Measurements from ENCODE around the gene AKAP8.

Gene AKAP8

GRCh38 chr19:15307169-15307568 lies 72.4 kb downstream of the AKAP8 start:
- H3K9ac ChIP-seq (ENCODE audit: low read depth, low read length, poor library complexity, severe bottlenecking) = no peak overlapping the region
- no peaks in the 10 kb centered on the region for H3K9me2 ChIP-seq (replicated peaks; ENCODE audit: low read depth, low read length)
- no peak overlapping the region for H3K4me2 ChIP-seq (ENCODE audit: low read depth, low read length, poor library complexity, severe bottlenecking)
- no peak overlapping the region for H2AFZ ChIP-seq (ENCODE audit: low read length)
- no peaks in the 10 kb centered on the region for H3K36me3 ChIP-seq (ENCODE audit: insufficient read depth, low read length)
- no peak overlapping the region for H3K4me3 ChIP-seq (ENCODE audit: low read length, poor library complexity, severe bottlenecking)
- H3F3A ChIP-seq (ENCODE audit: low read depth) = no peaks in the 10 kb centered on the region
- H4K20me1 ChIP-seq (ENCODE audit: insufficient read depth, low read length, poor library complexity, severe bottlenecking) = peaks cover 89% of the 10 kb centered on the region
- peaks cover 20% of the 10 kb centered on the region for H3K4me1 ChIP-seq (ENCODE audit: insufficient read depth, low read length, poor library complexity, severe bottlenecking)
- H3K79me2 ChIP-seq (ENCODE audit: insufficient read depth, low read length) = peaks cover 100% of the 10 kb centered on the region
- H3K9me3 ChIP-seq (ENCODE audit: insufficient read depth, low read depth, low read length) = no peaks in the 10 kb centered on the region
- TF ChIP-seq CTCF (conservative IDR thresholded peaks at IDR 0.05; ENCODE audit: low read length) (no peak), EZH2phosphoT487 (IDR thresholded peaks at IDR 0.05; ENCODE audit: borderline replicate concordance) (no peak)
- no peaks in the 10 kb centered on the region for H3K27me3 ChIP-seq (ENCODE audit: insufficient read depth, low read length, poor library complexity, severe bottlenecking)

GRCh38 chr19:15305582-15306334 lies 73.8 kb downstream of the AKAP8 start:
- TF ChIP-seq CTCF (conservative IDR thresholded peaks at IDR 0.05; ENCODE audit: low read length) = no peak
- no peak for TF ChIP-seq EZH2phosphoT487 (IDR thresholded peaks at IDR 0.05; ENCODE audit: borderline replicate concordance)
- H3K4me1 ChIP-seq (ENCODE audit: insufficient read depth, low read length, poor library complexity, severe bottlenecking) = peaks cover 25% of the 10 kb centered on the region
- no peaks in the 10 kb centered on the region for H3K36me3 ChIP-seq (ENCODE audit: insufficient read depth, low read length)
- no peaks in the 10 kb centered on the region for H3K27me3 ChIP-seq (ENCODE audit: insufficient read depth, low read length, poor library complexity, severe bottlenecking)
- peaks cover 100% of the 10 kb centered on the region for H3K79me2 ChIP-seq (ENCODE audit: insufficient read depth, low read length)
- H2AFZ ChIP-seq (ENCODE audit: low read length) = no peak overlapping the region
- peaks cover 85% of the 10 kb centered on the region for H4K20me1 ChIP-seq (ENCODE audit: insufficient read depth, low read length, poor library complexity, severe bottlenecking)
- no peaks in the 10 kb centered on the region for H3K9me2 ChIP-seq (replicated peaks; ENCODE audit: low read depth, low read length)
- no peak overlapping the region for H3K4me3 ChIP-seq (ENCODE audit: low read length, poor library complexity, severe bottlenecking)
- no peak overlapping the region for H3K9ac ChIP-seq (ENCODE audit: low read depth, low read length, poor library complexity, severe bottlenecking)
- H3F3A ChIP-seq (ENCODE audit: low read depth) = no peaks in the 10 kb centered on the region
- H3K9me3 ChIP-seq (ENCODE audit: insufficient read depth, low read depth, low read length) = no peaks in the 10 kb centered on the region
- no peak overlapping the region for H3K4me2 ChIP-seq (ENCODE audit: low read depth, low read length, poor library complexity, severe bottlenecking)

GRCh38 chr19:15304140-15304705 lies 75.4 kb downstream of the AKAP8 start:
- Histone ChIP-seq H3K4me3 (ENCODE audit: low read length, poor library complexity, severe bottlenecking) (no peak overlapping the region), H3K79me2 (ENCODE audit: insufficient read depth, low read length) (peaks cover 100% of the 10 kb centered on the region), H3K9ac (ENCODE audit: low read depth, low read length, poor library complexity, severe bottlenecking) (no peak overlapping the region), H4K20me1 (ENCODE audit: insufficient read depth, low read length, poor library complexity, severe bottlenecking) (peaks cover 87% of the 10 kb centered on the region), H3K9me2 (replicated peaks; ENCODE audit: low read depth, low read length) (no peaks in the 10 kb centered on the region), H3K36me3 (ENCODE audit: insufficient read depth, low read length) (no peaks in the 10 kb centered on the region), H3K4me1 (ENCODE audit: insufficient read depth, low read length, poor library complexity, severe bottlenecking) (peaks cover 30% of the 10 kb centered on the region), H3K4me2 (ENCODE audit: low read depth, low read length, poor library complexity, severe bottlenecking) (peak overlapping the region; percentile 49), H3F3A (ENCODE audit: low read depth) (no peaks in the 10 kb centered on the region), H2AFZ (ENCODE audit: low read length) (no peak overlapping the region), H3K27me3 (ENCODE audit: insufficient read depth, low read length, poor library complexity, severe bottlenecking) (no peaks in the 10 kb centered on the region), H3K9me3 (ENCODE audit: insufficient read depth, low read depth, low read length) (no peaks in the 10 kb centered on the region)
- TF ChIP-seq CTCF (conservative IDR thresholded peaks at IDR 0.05; ENCODE audit: low read length) (no peak), EZH2phosphoT487 (IDR thresholded peaks at IDR 0.05; ENCODE audit: borderline replicate concordance) (no peak)

All from Loucy (cell line).